ENCODE data around the gene ENKD1. TPM values are rescaled to one million over a fixed set of nuclear protein-coding genes. Genes with fewer than 3 reads are reported as not detected.

The ENKD1 gene
- total and polyA plus RNA-seq, 2 of the 13 experiments (the other 11 are each of a cell fraction or from before 2014, with no cell fraction given): 10.8 to 20.8 TPM

GRCh38 chr16:67667453-67667816, 885 bp upstream of the ENKD1 start (continued):
- TF ChIP-seq HMGXB3 (CRISPR knock-in tag; IDR thresholded peaks at IDR 0.05; ENCODE audit: borderline replicate concordance) (no peak), JDP2 (CRISPR knock-in tag; IDR thresholded peaks at IDR 0.05; ENCODE audit: borderline replicate concordance) (no peak), TCF12 (IDR thresholded peaks at IDR 0.05) (no peak), TCF12 (CRISPR knock-in tag; IDR thresholded peaks at IDR 0.05) (no peak), ZNF234 (CRISPR knock-in tag; conservative IDR thresholded peaks at IDR 0.05) (no peak), SSRP1 (CRISPR knock-in tag; IDR thresholded peaks at IDR 0.05) (no peak), HDAC2 (CRISPR knock-in tag; IDR thresholded peaks at IDR 0.05) (no peak), THRA (CRISPR knock-in tag; IDR thresholded peaks at IDR 0.05; ENCODE audit: borderline replicate concordance) (no peak), ATF7-NPFF (CRISPR knock-in tag; IDR thresholded peaks at IDR 0.05; ENCODE audit: low read depth) (no peak), ARNTL (CRISPR knock-in tag; IDR thresholded peaks at IDR 0.05) (no peak), ZC3H13 (CRISPR knock-in tag; IDR thresholded peaks at IDR 0.05) (0 out of 2 replicates have a peak, but pooled peaks have one; percentile 66), CHD2 (IDR thresholded peaks at IDR 0.05; ENCODE audit: low read depth, low read length) (no peak), SRSF9 (IDR thresholded peaks at IDR 0.05; ENCODE audit: borderline replicate concordance, insufficient read depth, low read depth, low read length, poor library complexity, severe bottlenecking) (no peak), PAX8 (CRISPR knock-in tag; IDR thresholded peaks at IDR 0.05; ENCODE audit: borderline replicate concordance) (no peak), SETDB1 (CRISPR knock-in tag; IDR thresholded peaks at IDR 0.05; ENCODE audit: borderline replicate concordance) (no peak), ZBTB26 (CRISPR knock-in tag; IDR thresholded peaks at IDR 0.05; ENCODE audit: borderline replicate concordance) (no peak), ZBTB21 (CRISPR knock-in tag; IDR thresholded peaks at IDR 0.05) (no peak), GMEB2 (CRISPR knock-in tag; IDR thresholded peaks at IDR 0.05; ENCODE audit: low read depth) (no peak), ELF4 (CRISPR knock-in tag; IDR thresholded peaks at IDR 0.05; ENCODE audit: borderline replicate concordance) (no peak), ZNF383 (CRISPR knock-in tag; IDR thresholded peaks at IDR 0.05; ENCODE audit: borderline replicate concordance) (no peak)
- TF ChIP-seq, protein P1, sequence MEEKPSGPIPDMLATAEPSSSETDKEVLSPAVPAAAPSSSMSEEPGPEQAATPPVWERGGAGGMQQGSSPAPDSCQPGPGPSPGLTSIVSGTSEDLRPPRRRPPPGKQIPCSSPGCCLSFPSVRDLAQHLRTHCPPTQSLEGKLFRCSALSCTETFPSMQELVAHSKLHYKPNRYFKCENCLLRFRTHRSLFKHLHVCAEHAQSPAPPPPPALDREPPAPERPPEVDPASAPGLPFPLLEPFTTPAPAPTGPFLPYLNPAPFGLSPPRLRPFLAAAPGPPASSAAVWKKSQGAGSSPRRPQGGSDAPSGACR (CRISPR knock-in tag; IDR thresholded peaks at IDR 0.05): no peak
- TF ChIP-seq, protein P2, sequence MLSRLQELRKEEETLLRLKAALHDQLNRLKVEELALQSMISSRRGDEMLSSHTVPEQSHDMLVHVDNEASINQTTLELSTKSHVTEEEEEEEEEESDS (CRISPR knock-in tag; IDR thresholded peaks at IDR 0.05; ENCODE audit: borderline replicate concordance): peak; percentile 60; the same call in 1 of the 2 replicates

Measured in HepG2 (cell line).